ENCODE results near the gene ATG4B. TPM values are rescaled to one million over a fixed set of nuclear protein-coding genes. Genes with fewer than 3 reads are reported as not detected.
A peak's percentile ranks its signal among the peaks of the same experiment; 100 is the strongest.

ATG4B gene
- total and polyA plus RNA-seq, 9 of the 15 experiments (the other 6 are each of a cell fraction or from before 2014, with no cell fraction given): 5.9 to 58.8 (median 35.6) TPM

- TF ChIP-seq ZMIZ1 (IDR thresholded peaks at IDR 0.05; ENCODE audit: low read depth in 2 of 2, low read length in 2 of 2) (no peak), HCFC1 (IDR thresholded peaks at IDR 0.05; ENCODE audit: low read depth, low read length) (peak; percentile 29; the same call in 1 of the 2 replicates), ETV5 (CRISPR knock-in tag; IDR thresholded peaks at IDR 0.05; ENCODE audit: low read depth) (0 out of 2 replicates have a peak, but pooled peaks have one; percentile 33), MEIS2 (IDR thresholded peaks at IDR 0.05; ENCODE audit: partially characterized antibody) (peak; percentile 10), HNRNPL (IDR thresholded peaks at IDR 0.05; ENCODE audit: low read depth, low read length) (peak; percentile 86), SMAD3 (CRISPR knock-in tag; conservative IDR thresholded peaks at IDR 0.05) (no peak), ZNF778 (CRISPR knock-in tag; IDR thresholded peaks at IDR 0.05) (no peak), POLR2AphosphoS5 (IDR thresholded peaks at IDR 0.05; ENCODE audit: control insufficient read depth, insufficient read depth, low read depth, low read length) (peak; percentile 69), FOXM1 (IDR thresholded peaks at IDR 0.05; ENCODE audit: low read depth) (no peak), FOXM1 (CRISPR knock-in tag; IDR thresholded peaks at IDR 0.05; ENCODE audit: low read depth) (0 out of 2 replicates have a peak, but pooled peaks have one; percentile 69), MAZ (CRISPR knock-in tag; conservative IDR thresholded peaks at IDR 0.05 in 1 of 2, IDR thresholded peaks at IDR 0.05 in 1 of 2) (peak in 1 of 2 experiments; percentile 67; a peak in 2 of 4 replicates), ZNF507 (tag; conservative IDR thresholded peaks at IDR 0.05) (no peak), NBN (IDR thresholded peaks at IDR 0.05; ENCODE audit: low read depth) (no peak), ZNF239 (CRISPR knock-in tag; IDR thresholded peaks at IDR 0.05) (no peak)
- TF ChIP-seq, protein P1, sequence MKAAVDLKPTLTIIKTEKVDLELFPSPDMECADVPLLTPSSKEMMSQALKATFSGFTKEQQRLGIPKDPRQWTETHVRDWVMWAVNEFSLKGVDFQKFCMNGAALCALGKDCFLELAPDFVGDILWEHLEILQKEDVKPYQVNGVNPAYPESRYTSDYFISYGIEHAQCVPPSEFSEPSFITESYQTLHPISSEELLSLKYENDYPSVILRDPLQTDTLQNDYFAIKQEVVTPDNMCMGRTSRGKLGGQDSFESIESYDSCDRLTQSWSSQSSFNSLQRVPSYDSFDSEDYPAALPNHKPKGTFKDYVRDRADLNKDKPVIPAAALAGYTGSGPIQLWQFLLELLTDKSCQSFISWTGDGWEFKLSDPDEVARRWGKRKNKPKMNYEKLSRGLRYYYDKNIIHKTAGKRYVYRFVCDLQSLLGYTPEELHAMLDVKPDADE (conservative IDR thresholded peaks at IDR 0.05; ENCODE audit: control insufficient read depth, low read depth, low read length): 0 out of 2 replicates have a peak, but pooled peaks have one; percentile 67
- TF ChIP-seq, protein P2, sequence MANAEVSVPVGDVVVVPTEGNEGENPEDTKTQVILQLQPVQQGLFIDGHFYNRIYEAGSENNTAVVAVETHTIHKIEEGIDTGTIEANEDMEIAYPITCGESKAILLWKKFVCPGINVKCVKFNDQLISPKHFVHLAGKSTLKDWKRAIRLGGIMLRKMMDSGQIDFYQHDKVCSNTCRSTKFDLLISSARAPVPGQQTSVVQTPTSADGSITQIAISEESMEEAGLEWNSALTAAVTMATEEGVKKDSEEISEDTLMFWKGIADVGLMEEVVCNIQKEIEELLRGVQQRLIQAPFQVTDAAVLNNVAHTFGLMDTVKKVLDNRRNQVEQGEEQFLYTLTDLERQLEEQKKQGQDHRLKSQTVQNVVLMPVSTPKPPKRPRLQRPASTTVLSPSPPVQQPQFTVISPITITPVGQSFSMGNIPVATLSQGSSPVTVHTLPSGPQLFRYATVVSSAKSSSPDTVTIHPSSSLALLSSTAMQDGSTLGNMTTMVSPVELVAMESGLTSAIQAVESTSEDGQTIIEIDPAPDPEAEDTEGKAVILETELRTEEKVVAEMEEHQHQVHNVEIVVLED (CRISPR knock-in tag; IDR thresholded peaks at IDR 0.05): no peak
- TF ChIP-seq, protein P3, sequence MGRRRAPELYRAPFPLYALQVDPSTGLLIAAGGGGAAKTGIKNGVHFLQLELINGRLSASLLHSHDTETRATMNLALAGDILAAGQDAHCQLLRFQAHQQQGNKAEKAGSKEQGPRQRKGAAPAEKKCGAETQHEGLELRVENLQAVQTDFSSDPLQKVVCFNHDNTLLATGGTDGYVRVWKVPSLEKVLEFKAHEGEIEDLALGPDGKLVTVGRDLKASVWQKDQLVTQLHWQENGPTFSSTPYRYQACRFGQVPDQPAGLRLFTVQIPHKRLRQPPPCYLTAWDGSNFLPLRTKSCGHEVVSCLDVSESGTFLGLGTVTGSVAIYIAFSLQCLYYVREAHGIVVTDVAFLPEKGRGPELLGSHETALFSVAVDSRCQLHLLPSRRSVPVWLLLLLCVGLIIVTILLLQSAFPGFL (CRISPR knock-in tag; IDR thresholded peaks at IDR 0.05): no peak
Observed at GRCh38 chr2:241701399-241702154, 64.1 kb downstream of the ATG4B start, which contains the start of gene ING5 (continued).
